Activated B cell treated with CpG ODN at 0.5 μM for 24 hours (primary cell): ENCODE results near the gene BSG. TPM values are rescaled to one million over a fixed set of nuclear protein-coding genes. Genes with fewer than 3 reads are reported as not detected.

Experiments used
- ATAC-seq: fragments of 200-7000 bp; cut with Tn5 transposase; one replicate; pipeline ENCODE4 v1.10.0; 2021; ENCODE audit warnings: low read depth, mild to moderate bottlenecking, moderate library complexity
- CTCF ChIA-PET: fragments of 350-600 bp; sonication (Branson Sonifier 250); formaldehyde crosslinking; loops from one replicate; lab custom pipeline; 2021; ENCODE audit warnings: antibody characterized with exemption; lab: Charles Lee
- POLR2A ChIA-PET: fragments of 350-600 bp; sonication (Branson Sonifier 250); formaldehyde crosslinking; loops from one replicate; lab custom pipeline; 2021; ENCODE audit warnings: antibody characterized with exemption; lab: Charles Lee
- DNase-seq: peaks from one replicate; pipeline ENCODE4 v3.0.0; 2022
- H3K27ac Mint-ChIP-seq: one replicate; pipeline ENCODE4 v1.8.0; 2020; ENCODE audit warnings: mixed read lengths
- H3K27me3 Mint-ChIP-seq: one replicate; pipeline ENCODE4 v1.8.0; 2021; ENCODE audit warnings: mixed read lengths
- H3K36me3 Mint-ChIP-seq: one replicate; pipeline ENCODE4 v1.8.0; 2021; ENCODE audit warnings: low read depth, mixed read lengths
- H3K4me1 Mint-ChIP-seq: one replicate; pipeline ENCODE4 v1.8.0; 2021; ENCODE audit warnings: mixed read lengths
- H3K4me3 Mint-ChIP-seq: one replicate; pipeline ENCODE4 v1.8.0; 2020; ENCODE audit warnings: mild to moderate bottlenecking, mixed read lengths
- H3K9me3 Mint-ChIP-seq: one replicate; pipeline ENCODE4 v1.8.0; 2020; ENCODE audit warnings: mixed read lengths
- intact Hi-C: fragments of 100-400 bp; cut with micrococcal nuclease; formaldehyde crosslinking; loops from one replicate; pipeline ENCODE4 v1.15.1; 2024
- total RNA-seq: library from RNA; stranded (reverse); gene quantifications from 2 replicates; pipeline ENCODE4 v1.2.3, GENCODE V29; 2022
- TF ChIP-seq, protein P1 (sequence below): fragments of 200-600 bp; IDR thresholded peaks from one replicate; pipeline ENCODE4 v1.8.0; 2022; ENCODE audit warnings: antibody characterized with exemption, mild to moderate bottlenecking

BSG gene
- total RNA-seq, 1 donor from 2014 or later, result 150 TPM

GRCh38 chr19:536881-537404 is 35.5 kb upstream of the BSG start:
- Mint-ChIP-seq H3K4me3 (no peak overlapping the region), H3K9me3 (no peaks in the 10 kb centered on the region), H3K4me1 (peaks cover 16% of the 10 kb centered on the region), H3K36me3 (peaks cover 26% of the 10 kb centered on the region), H3K27ac (no peak overlapping the region), H3K27me3 (no peaks in the 10 kb centered on the region)
- DNase-seq (no peak), ATAC-seq (no peak)
- CTCF ChIA-PET, result no interaction called here
- TF ChIP-seq, protein P1, sequence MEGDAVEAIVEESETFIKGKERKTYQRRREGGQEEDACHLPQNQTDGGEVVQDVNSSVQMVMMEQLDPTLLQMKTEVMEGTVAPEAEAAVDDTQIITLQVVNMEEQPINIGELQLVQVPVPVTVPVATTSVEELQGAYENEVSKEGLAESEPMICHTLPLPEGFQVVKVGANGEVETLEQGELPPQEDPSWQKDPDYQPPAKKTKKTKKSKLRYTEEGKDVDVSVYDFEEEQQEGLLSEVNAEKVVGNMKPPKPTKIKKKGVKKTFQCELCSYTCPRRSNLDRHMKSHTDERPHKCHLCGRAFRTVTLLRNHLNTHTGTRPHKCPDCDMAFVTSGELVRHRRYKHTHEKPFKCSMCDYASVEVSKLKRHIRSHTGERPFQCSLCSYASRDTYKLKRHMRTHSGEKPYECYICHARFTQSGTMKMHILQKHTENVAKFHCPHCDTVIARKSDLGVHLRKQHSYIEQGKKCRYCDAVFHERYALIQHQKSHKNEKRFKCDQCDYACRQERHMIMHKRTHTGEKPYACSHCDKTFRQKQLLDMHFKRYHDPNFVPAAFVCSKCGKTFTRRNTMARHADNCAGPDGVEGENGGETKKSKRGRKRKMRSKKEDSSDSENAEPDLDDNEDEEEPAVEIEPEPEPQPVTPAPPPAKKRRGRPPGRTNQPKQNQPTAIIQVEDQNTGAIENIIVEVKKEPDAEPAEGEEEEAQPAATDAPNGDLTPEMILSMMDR, result no peak
- POLR2A ChIA-PET, result no interaction called here
- intact Hi-C loops, result no loop called here

DNA sequence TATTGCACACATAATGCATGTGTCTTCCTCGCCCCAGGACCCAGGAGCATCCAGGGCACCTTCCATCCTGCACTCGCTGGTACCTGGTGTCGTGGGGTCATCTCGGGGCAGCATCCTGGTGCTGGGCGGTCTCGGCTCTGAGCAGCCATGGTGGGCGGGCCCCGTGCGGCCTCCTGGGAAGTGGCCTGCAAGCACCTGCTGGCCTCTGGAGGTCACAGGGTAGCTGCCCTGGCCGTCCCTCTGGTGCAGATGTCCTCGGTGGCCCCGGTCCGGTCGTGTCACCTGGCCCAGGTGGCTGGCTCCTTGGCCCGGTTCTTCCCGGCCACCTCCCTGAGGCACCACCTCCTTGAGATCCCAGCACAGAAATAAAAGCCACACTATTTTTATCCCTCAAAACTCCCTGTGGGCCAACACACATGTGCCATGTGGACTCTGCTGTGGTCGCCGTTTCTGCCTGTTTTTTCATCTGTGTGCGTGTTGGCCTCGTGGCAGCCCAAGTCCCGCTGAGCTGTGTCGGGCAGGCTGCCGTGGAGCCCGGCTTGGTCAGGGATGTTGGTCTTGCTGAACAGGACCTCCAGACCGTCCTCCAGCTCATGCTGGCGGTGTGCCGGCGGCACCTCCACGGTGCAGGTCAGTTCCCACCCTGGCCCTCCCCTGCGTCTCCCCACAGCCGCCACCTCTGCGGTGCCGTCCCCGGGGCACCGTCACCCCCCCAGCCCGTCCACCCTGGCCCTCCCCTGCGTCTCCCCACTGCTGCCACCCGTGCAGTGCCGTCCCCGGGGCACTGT is 33.6 kb upstream of the BSG start:
- Mint-ChIP-seq H3K27me3 (no peaks in the 10 kb centered on the region), H3K4me1 (peaks cover 10% of the 10 kb centered on the region), H3K9me3 (no peaks in the 10 kb centered on the region), H3K4me3 (no peak overlapping the region), H3K27ac (no peak overlapping the region), H3K36me3 (peaks cover 28% of the 10 kb centered on the region)
- ChIA-PET POLR2A (no interaction called here), CTCF (no interaction called here)
- TF ChIP-seq, protein P1, result no peak
- ATAC-seq (no peak), DNase-seq (no peak)
- intact Hi-C loops, result no loop called here

DNA sequence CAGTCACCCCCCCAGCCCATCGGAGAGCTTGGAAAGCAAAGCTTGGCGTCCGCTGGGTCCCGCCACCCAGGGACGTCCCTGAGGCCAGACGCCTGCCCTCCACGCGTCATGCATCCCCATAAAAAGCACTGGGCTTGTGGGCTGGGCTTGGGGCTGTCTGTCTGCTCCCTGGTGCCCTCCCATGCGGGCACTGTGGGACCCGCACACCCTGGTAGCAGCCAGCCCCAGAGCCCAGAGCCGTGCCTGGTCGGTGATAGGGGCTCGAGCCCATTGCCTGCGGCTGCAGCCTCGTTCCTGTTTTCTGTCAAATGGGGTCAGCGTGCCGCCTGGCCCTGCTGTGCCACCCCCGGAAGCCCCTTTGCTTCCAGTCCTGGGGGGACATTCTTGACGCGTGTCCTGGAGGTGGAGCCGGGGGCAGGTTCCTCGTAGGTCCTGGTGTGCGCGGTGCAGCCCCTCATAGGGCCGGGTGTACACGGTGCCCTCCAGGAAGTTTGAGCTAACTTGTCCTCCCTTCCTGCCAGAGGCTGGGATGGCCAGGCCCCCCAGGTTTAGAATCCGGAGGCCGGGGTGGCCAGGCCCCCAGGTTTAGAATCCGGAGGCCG is 32.9 kb upstream of the BSG start:
- Mint-ChIP-seq H3K4me1 (peaks cover 6% of the 10 kb centered on the region), H3K27ac (no peak overlapping the region), H3K9me3 (no peaks in the 10 kb centered on the region), H3K4me3 (no peak overlapping the region), H3K36me3 (peaks cover 28% of the 10 kb centered on the region), H3K27me3 (no peaks in the 10 kb centered on the region)
- ATAC-seq (no peak), DNase-seq (no peak)
- CTCF ChIA-PET, result no interaction called here
- TF ChIP-seq, protein P1, result no peak
- intact Hi-C loops, result no loop called here
- POLR2A ChIA-PET, result no interaction called here

GRCh38 chr19:540867-541637 is 31.3 kb upstream of the BSG start:
- POLR2A ChIA-PET, result no interaction called here
- no peaks in the 10 kb centered on the region for H3K27me3 Mint-ChIP-seq
- intact Hi-C loops, result no loop called here
- TF ChIP-seq, protein P1, result no peak
- DNase-seq, result no peak
- no peak for ATAC-seq
- no peak overlapping the region for H3K4me3 Mint-ChIP-seq
- CTCF ChIA-PET, result no interaction called here
- peaks cover 28% of the 10 kb centered on the region for H3K36me3 Mint-ChIP-seq
- no peak overlapping the region for H3K27ac Mint-ChIP-seq
- peaks cover 4% of the 10 kb centered on the region for H3K4me1 Mint-ChIP-seq
- H3K9me3 Mint-ChIP-seq, result no peaks in the 10 kb centered on the region

DNA sequence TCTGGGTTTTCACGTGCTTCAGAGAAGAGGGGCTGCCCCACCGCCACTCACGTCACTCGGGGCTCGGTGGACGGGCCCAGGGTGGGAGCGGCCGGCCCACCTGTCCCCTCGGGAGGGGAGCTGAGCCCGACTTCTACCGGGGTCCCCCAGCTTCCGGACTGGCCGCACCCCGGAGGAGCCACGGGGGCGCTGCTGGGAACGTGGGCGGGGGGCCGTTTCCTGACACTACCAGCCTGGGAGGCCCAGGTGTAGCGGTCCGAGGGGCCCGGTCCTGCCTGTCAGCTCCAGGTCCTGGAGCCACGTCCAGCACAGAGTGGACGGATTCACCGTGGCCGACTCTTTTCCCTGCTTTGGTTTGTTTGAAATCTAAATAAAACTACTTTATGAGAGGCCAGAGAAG is 30.7 kb upstream of the BSG start:
- Mint-ChIP-seq H3K4me3 (no peak overlapping the region), H3K9me3 (no peaks in the 10 kb centered on the region), H3K4me1 (peaks cover 4% of the 10 kb centered on the region), H3K36me3 (peaks cover 26% of the 10 kb centered on the region), H3K27ac (no peak overlapping the region), H3K27me3 (no peaks in the 10 kb centered on the region)
- POLR2A ChIA-PET, result no interaction called here
- TF ChIP-seq, protein P1, result no peak
- intact Hi-C loops, result no loop called here
- ATAC-seq (no peak), DNase-seq (no peak)
- CTCF ChIA-PET, result no interaction called here
